Measurements from ENCODE around the gene PLEKHA7. TPM values are rescaled to one million over a fixed set of nuclear protein-coding genes. Genes with fewer than 3 reads are reported as not detected.

Gene PLEKHA7
- total RNA-seq, 6 donors from 2014 or later = 27.5 to 87.0 (median 48.6) TPM

DNA sequence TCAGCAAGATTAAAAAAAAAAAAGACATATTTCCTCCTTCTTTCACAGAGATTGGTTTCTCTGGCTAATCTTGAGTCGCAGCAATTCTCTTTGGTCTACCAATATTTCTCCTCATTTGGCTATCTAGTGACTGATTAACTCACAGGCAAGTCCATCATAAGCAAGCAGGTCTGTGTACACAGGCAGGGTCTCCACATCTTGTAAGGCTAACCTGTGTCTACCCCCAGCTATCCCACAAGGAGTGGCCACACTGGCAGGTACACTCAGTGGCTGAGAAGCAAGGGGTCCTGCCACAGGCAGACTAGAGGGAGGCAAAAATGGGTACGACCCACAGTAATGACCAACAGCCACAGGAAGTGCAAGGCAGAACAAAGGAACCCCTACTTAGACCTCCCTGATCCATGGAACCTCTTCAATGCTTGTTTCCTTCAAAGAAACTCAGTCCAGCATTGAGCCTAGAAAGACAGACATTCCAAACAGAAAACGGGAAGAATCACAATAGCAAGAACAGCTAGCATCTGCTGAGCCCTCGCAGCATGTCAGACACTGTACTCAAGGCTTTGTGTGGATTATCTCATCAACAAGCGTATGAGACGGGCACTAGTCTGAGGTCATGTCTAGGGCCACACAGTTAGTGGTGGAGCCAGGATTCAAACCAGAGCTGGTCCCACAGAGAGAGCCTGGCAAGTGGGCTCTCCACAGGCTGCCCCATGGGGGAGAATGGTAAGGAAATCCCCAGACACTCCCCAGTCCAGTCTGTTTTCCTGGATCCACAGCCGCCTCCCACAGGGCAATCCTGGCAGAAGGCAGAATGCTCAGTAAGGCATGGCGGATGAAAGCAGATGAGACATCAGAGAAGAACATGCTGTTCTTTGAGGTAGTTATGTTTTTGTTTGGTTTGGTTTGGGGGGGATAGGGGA, 34.3 kb downstream of the PLEKHA7 start:
- TF ChIP-seq EP300 (IDR thresholded peaks at IDR 0.05) (no peak), POLR2A (IDR thresholded peaks at IDR 0.05) (no peak), POLR2AphosphoS5 (IDR thresholded peaks at IDR 0.05) (no peak)
- TF ChIP-seq, protein P1, sequence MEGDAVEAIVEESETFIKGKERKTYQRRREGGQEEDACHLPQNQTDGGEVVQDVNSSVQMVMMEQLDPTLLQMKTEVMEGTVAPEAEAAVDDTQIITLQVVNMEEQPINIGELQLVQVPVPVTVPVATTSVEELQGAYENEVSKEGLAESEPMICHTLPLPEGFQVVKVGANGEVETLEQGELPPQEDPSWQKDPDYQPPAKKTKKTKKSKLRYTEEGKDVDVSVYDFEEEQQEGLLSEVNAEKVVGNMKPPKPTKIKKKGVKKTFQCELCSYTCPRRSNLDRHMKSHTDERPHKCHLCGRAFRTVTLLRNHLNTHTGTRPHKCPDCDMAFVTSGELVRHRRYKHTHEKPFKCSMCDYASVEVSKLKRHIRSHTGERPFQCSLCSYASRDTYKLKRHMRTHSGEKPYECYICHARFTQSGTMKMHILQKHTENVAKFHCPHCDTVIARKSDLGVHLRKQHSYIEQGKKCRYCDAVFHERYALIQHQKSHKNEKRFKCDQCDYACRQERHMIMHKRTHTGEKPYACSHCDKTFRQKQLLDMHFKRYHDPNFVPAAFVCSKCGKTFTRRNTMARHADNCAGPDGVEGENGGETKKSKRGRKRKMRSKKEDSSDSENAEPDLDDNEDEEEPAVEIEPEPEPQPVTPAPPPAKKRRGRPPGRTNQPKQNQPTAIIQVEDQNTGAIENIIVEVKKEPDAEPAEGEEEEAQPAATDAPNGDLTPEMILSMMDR (IDR thresholded peaks at IDR 0.05) = no peak
- H3K27ac ChIP-seq = peak overlapping the region in 1 of 4 donors; percentile 30
- WGBS, 2 donors = 81 to 91% methylated on average over 8 of the region's 8 CpGs

DNA sequence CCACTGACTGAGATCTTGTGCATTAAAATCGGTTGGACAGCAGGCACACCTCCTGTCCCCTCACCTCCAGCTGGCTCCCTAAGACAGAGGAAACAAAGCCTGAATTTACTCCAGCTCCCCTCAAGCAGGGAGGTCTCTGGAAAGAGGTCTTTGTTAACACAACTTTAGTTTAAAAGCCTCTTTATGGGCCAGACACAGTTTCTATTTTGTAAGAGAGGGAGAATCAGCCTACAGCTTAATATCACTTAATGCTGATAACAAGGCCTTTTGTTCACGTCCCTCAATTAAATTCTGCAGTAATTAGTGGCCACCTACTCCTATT, 36.3 kb downstream of the PLEKHA7 start:
- Histone ChIP-seq H3K4me1 (peaks cover 5 to 53% (median 19%) of the 10 kb centered on the region in 4 donors), H3K27me3 (no peaks in the 10 kb centered on the region), H3K27ac (peak overlapping the region; percentile 0 to 69 (median 51)), H3K9me3 (no peaks in the 10 kb centered on the region), H3K36me3 (no peaks in the 10 kb centered on the region), H3K4me3 (no peak overlapping the region)
- TF ChIP-seq POLR2AphosphoS5 (IDR thresholded peaks at IDR 0.05) (no peak), EP300 (IDR thresholded peaks at IDR 0.05) (no peak), POLR2A (IDR thresholded peaks at IDR 0.05) (no peak)
- TF ChIP-seq, protein P1 (IDR thresholded peaks at IDR 0.05) = no peak
- no peak for ATAC-seq (ENCODE audit: low FRiP score in 2 of 2)
- DNase-seq = no peak
- 65 to 72% methylated on average over 2 of the region's 2 CpGs for WGBS, 2 donors

More for the DNA sequence above, 34.3 kb downstream of the PLEKHA7 start:
- H3K27me3 ChIP-seq = no peaks in the 10 kb centered on the region
- DNase-seq (no peak), ATAC-seq (ENCODE audit: low FRiP score in 2 of 2) (no peak)
- no peaks in the 10 kb centered on the region for H3K9me3 ChIP-seq
- H3K4me3 ChIP-seq = no peak overlapping the region
- H3K36me3 ChIP-seq = no peaks in the 10 kb centered on the region
- peaks cover 5 to 58% (median 19%) of the 10 kb centered on the region in 4 donors for H3K4me1 ChIP-seq

DNA sequence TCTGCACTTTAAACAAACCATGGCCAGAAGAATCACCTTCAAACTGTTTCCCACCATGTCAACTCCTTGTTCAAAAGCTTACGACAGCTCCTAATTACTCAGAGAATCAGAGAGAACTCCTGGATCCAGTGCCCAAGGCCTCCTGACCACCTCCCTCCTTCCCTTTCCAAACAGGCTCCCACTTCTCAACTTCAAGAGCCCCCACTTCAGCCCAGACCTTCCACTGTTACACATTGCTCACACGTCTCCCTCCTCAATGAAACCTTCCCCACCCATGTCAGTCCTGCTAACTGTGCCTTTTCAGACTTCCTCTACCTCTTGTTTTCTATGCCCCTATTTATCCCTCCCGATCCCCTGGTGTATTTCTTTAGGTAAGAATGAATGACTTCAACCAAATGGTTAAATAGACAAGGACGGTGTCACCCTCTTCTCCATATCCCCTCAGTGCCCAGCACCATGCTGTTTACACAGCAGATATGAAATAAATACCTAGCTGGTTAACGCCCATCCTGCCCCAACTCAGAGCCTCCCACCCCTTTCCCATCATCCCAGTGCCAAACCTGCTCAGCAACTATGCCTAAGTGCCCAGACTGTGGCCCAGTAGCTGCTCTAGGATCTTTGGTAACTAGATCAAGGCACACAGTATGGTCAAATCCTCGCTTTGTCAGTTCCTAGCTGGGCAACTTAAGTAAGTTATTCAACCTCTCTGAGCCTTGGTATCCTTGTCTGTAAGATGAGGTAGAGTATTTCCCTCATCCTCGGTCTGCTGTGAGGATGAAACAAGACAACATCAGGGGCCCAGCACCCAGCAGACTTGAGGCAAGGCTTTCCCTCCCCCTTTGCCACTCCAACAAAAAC, 36.8 kb downstream of the PLEKHA7 start:
- TF ChIP-seq EP300 (IDR thresholded peaks at IDR 0.05) = peak in 1 of 4 donors; percentile 21
- TF ChIP-seq POLR2AphosphoS5 (IDR thresholded peaks at IDR 0.05) = no peak
- H3K27ac ChIP-seq = peak overlapping the region; percentile 8 to 69 (median 58)
- no peaks in the 10 kb centered on the region for H3K9me3 ChIP-seq
- no peaks in the 10 kb centered on the region for H3K27me3 ChIP-seq
- no peaks in the 10 kb centered on the region for H3K36me3 ChIP-seq
- WGBS, 2 donors = 59 to 76% methylated on average over 7 of the region's 7 CpGs
- ATAC-seq (ENCODE audit: low FRiP score in 2 of 2) = peak; percentile 33 to 84
- DNase-seq = peak in 1 of 2 donors; percentile 74
- H3K4me1 ChIP-seq = peaks cover 5 to 47% (median 19%) of the 10 kb centered on the region in 4 donors
- no peak overlapping the region for H3K4me3 ChIP-seq

DNA sequence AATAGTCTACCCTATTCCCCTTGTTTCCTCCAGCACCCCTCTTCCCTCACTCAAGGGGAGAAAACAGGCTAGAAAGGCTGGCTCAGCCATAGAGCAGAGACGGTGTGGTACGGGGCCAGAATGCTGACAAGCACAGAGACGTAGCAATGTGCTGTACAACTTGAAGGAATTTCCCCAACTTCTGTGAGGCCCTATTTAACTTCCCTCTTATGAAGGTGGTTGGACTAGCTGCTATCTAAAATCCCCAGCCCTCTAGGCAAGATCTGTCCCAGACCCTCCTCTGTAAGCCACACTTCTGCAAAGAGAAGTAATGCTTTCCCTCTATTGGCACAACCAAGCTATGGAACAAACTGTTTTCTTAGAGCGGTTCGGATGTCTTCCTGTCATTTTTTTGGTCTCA, 37.8 kb downstream of the PLEKHA7 start:
- peaks cover 2 to 37% (median 13%) of the 10 kb centered on the region in 4 donors for H3K4me1 ChIP-seq
- TF ChIP-seq POLR2AphosphoS5 (IDR thresholded peaks at IDR 0.05) (no peak), POLR2A (IDR thresholded peaks at IDR 0.05) (no peak), EP300 (IDR thresholded peaks at IDR 0.05) (no peak)
- TF ChIP-seq, protein P1 (IDR thresholded peaks at IDR 0.05) = no peak
- no peak overlapping the region for H3K4me3 ChIP-seq
- H3K27me3 ChIP-seq = no peaks in the 10 kb centered on the region
- peak overlapping the region; percentile 8 to 69 (median 59) for H3K27ac ChIP-seq
- 52 to 66% methylated on average over 5 of the region's 5 CpGs for WGBS, 2 donors
- ATAC-seq (ENCODE audit: low FRiP score in 2 of 2) = no peak
- H3K9me3 ChIP-seq = no peaks in the 10 kb centered on the region
- no peak for DNase-seq
- H3K36me3 ChIP-seq = no peaks in the 10 kb centered on the region

DNA sequence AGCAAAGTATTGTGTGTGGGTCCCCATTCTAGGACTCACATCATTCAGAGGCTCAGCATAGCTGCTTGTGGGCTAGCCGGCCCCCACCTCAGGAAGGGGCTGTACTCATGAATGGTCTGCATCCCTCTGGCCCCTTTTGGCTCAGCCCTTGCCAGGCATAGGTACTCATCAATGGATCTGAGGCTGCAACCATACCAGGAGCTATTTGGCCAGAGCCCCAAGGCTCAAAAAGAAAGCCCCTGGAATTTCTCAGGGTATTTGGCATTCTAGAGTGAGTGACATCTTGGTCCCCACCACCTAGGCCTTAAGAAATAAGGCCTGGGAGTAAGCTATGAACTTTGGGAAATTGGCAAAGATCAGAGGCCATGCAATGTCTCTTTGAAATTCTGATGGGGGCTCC, 38.3 kb downstream of the PLEKHA7 start:
- no peak for ATAC-seq (ENCODE audit: low FRiP score in 2 of 2)
- 78 to 83% methylated on average over 1 of the region's 1 CpG for WGBS, 2 donors
- no peak for DNase-seq
- H3K27me3 ChIP-seq = no peaks in the 10 kb centered on the region
- TF ChIP-seq EP300 (IDR thresholded peaks at IDR 0.05) = no peak
- no peak for TF ChIP-seq POLR2AphosphoS5 (IDR thresholded peaks at IDR 0.05)
- no peak for TF ChIP-seq POLR2A (IDR thresholded peaks at IDR 0.05)
- TF ChIP-seq, protein P1 (IDR thresholded peaks at IDR 0.05) = no peak
- H3K4me3 ChIP-seq = no peak overlapping the region
- no peaks in the 10 kb centered on the region for H3K9me3 ChIP-seq
- H3K27ac ChIP-seq = peak overlapping the region in 3 of 4 donors; percentile 8 to 69 (median 62)
- no peaks in the 10 kb centered on the region for H3K36me3 ChIP-seq
- H3K4me1 ChIP-seq = peaks cover 0 to 32% (median 10%) of the 10 kb centered on the region in 4 donors

Data from upper lobe of left lung (tissue), 6 donors.